ENCODE results near the gene TALDO1.

The TALDO1 gene

DNA sequence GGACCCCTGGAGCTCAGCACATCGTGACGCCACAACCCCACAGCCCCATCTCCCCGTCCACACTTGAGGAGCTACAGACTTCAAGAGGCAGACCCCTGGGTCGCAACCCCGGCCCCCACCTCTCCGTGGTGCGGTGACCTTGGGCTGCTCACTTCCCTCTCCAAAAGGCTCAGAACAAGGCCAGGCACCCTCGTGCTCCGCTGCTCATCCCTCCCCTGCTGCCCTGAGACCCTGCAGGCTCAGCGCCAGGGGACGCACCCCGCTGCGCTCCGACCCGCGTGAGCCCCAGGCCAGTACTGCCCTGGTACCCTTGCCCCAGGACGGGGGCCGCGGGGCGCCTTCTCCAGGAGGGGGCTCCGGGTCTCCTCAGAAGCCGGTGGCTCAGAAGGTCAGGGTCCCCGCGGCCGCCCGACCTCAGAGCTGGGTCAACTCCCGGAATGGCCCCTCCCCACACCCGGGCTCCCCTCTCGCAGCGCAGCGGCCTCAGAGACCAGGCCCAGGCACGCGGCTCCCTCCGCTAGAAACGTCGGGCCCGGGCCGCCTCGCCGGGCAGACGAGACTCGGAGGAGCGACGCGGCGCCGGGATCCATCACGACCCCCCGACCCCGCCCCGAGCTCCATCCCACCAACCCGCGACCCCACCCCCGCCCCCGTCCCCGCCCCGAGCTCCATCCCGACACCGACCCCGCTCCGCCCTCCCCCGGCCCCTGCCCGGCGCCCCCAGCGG lies 29.5 kb downstream of the TALDO1 start:
- peaks cover 13% of the 10 kb centered on the region for H3K36me3 ChIP-seq (ENCODE audit: control insufficient read depth, insufficient read depth, low read length)
- H3K9me3 ChIP-seq (ENCODE audit: control insufficient read depth, low read length): no peaks in the 10 kb centered on the region
- peaks cover 22% of the 10 kb centered on the region for H3K4me1 ChIP-seq (ENCODE audit: control insufficient read depth, insufficient read depth, low read length, poor library complexity, severe bottlenecking)
- H3K4me3 ChIP-seq (ENCODE audit: insufficient read depth, low read depth, low read length, poor library complexity, severe bottlenecking): peak overlapping the region; percentile 81
- H3K27me3 ChIP-seq (replicated peaks; ENCODE audit: control insufficient read depth, insufficient read depth, low read length, poor library complexity, severe bottlenecking): no peaks in the 10 kb centered on the region
- no peak for DNase-seq
- peak overlapping the region; percentile 70 for H3K27ac ChIP-seq (ENCODE audit: insufficient read depth, low read length, poor library complexity, severe bottlenecking)

DNA sequence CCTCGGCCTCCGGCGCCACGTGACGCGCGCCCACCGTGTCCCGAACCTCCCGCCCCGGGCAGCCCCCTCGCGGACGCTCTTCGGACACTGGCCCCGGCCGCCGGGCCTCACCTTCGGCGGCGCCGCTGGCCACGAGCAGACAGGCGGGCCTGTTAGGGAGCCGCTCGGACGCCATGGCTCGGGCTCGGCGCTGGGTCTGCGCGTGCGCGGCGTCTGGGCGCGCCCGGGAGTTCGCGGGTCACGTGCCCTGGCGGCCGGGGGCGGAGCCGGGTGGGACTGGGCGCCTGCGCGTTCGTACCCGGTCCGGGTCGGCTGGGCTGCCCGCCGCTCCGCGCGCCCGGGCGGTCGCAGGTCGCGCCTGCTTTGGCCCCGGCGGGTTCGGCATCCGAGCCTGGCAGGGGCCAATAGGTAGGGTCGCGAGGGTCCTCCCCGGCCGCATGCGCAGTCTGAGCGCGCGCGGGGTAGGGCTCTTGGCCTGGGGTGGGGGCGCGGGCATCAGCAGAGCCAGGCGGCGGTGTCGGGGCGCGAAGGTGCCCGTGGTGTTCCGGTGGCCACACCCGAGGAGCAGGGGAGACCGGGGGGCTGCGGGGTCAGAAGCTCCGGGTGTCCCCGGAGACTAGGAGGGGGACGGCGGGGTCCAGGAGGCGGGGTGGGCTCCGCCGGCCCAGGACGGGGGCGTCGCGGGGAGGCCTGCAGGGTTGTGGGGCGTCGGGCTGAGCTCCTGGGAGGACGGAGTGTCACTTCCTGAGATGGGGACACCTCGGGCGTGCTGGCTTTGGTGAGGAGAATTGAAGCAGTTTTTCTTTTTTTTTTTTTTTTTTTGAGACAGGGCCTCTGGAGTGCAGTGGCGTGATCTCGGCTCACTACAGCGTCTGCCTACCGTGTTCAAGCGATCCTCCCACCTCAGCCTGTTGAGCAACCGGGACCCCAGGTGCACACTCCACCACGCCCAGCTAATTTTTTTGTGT lies 30.3 kb downstream of the TALDO1 start, which contains the start of gene GATD1:
Gene GATD1, minus strand, starts transcription at position 200 of the 968 bp plus-strand sequence. Its CDS starts 25 bp downstream, at position 175.
- DNase-seq: peak; percentile 84 to 91 (median 87)
- Histone ChIP-seq H3K4me3 (ENCODE audit: insufficient read depth, low read depth, low read length, poor library complexity, severe bottlenecking) (peak within 1 kb of the TSS; percentile 81), H3K27ac (ENCODE audit: insufficient read depth, low read length, poor library complexity, severe bottlenecking) (peak within 1 kb of the TSS; percentile 70), H3K9me3 (ENCODE audit: control insufficient read depth, low read length) (no peaks in the 10 kb centered on the region), H3K36me3 (ENCODE audit: control insufficient read depth, insufficient read depth, low read length) (peaks cover 9% of the 10 kb centered on the region), H3K4me1 (ENCODE audit: control insufficient read depth, insufficient read depth, low read length, poor library complexity, severe bottlenecking) (peaks cover 22% of the 10 kb centered on the region), H3K27me3 (replicated peaks; ENCODE audit: control insufficient read depth, insufficient read depth, low read length, poor library complexity, severe bottlenecking) (no peaks in the 10 kb centered on the region)

- H3K4me1 ChIP-seq (ENCODE audit: control insufficient read depth, insufficient read depth, low read length, poor library complexity, severe bottlenecking): peaks cover 22% of the 10 kb centered on the region
- H3K4me3 ChIP-seq (ENCODE audit: insufficient read depth, low read depth, low read length, poor library complexity, severe bottlenecking): no peak overlapping the region
- H3K9me3 ChIP-seq (ENCODE audit: control insufficient read depth, low read length): no peaks in the 10 kb centered on the region
- H3K36me3 ChIP-seq (ENCODE audit: control insufficient read depth, insufficient read depth, low read length): no peaks in the 10 kb centered on the region
- H3K27me3 ChIP-seq (replicated peaks; ENCODE audit: control insufficient read depth, insufficient read depth, low read length, poor library complexity, severe bottlenecking): no peaks in the 10 kb centered on the region
- no peak for DNase-seq
- no peak overlapping the region for H3K27ac ChIP-seq (ENCODE audit: insufficient read depth, low read length, poor library complexity, severe bottlenecking)
Measured at GRCh38 chr11:778976-779954, 32.0 kb downstream of the TALDO1 start.

DNA sequence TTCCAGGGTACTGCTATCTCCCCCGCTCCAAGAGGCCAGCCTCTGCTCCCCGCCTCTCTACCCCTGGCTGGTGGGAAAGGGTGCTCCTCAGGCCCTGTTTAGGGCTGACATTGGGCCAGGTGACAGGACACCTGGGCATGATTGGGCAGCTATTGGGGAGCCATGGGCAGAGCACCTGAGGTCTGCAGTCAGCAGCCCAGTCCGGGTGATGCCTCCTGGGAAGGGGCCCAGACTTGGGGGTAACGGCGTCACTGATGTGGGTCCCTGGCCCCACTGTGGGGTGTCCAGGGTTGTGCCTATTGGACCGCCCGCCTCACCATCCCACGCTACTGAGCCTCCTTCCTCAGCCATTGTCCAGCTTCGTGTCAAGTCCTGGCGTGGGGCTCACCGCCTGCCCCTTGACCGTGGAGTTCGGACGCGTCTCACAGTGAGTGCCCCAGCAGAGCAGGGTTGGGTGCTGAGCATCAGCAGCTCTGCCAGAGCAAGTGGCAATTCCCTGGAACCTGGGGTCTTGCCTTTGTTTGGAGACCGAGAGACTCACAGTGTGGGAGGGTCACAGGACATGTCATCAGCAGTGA lies 32.8 kb downstream of the TALDO1 start:
- Histone ChIP-seq H3K27me3 (replicated peaks; ENCODE audit: control insufficient read depth, insufficient read depth, low read length, poor library complexity, severe bottlenecking) (no peaks in the 10 kb centered on the region), H3K4me3 (ENCODE audit: insufficient read depth, low read depth, low read length, poor library complexity, severe bottlenecking) (no peak overlapping the region), H3K9me3 (ENCODE audit: control insufficient read depth, low read length) (no peaks in the 10 kb centered on the region), H3K4me1 (ENCODE audit: control insufficient read depth, insufficient read depth, low read length, poor library complexity, severe bottlenecking) (peaks cover 22% of the 10 kb centered on the region), H3K27ac (ENCODE audit: insufficient read depth, low read length, poor library complexity, severe bottlenecking) (no peak overlapping the region), H3K36me3 (ENCODE audit: control insufficient read depth, insufficient read depth, low read length) (no peaks in the 10 kb centered on the region)
- DNase-seq: no peak

DNA sequence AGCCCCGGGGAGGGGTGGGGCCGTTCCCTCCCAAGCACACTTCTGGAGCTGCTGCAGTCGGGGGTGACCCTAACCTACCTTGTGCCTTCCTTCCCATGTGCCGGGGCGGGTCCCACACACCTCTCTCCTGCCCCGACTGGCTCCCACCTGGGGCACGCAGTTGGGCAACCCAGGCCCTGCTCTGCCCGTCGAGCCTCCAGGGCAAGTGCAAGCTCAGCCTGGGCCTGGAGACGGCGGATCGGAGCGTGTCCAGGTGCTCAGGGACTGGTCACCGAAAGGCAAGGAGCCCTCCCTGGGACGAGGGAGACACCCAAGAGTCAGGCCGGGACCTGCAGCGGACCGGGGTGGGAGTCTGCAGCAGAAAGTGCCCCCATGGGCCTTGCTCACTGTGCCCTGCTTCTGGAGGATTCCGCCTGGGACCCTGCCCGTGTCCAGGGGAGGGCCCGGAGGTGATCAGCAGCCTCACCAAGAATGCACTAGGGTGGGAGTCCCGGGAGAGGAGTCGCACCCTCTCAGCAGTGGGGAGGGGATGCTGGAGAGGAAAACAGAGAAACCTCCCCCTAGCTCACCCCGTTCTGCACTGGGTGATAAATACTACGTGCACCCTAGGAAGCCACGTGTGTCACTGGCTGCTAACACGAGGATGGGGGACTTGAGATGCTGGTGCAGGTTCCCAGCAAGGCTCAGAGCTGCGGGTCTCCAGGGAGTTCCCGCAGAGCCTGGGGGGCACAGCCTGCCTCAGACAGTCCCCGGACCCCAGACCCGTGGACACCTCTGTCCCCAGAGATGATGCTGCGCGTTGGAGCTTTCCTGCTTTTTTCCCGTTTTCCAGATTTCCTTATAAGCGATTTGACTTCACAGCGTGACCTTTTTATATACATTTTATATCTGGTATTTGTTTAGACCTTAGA lies 35.3 kb downstream of the TALDO1 start:
- H3K9me3 ChIP-seq (ENCODE audit: control insufficient read depth, low read length): no peaks in the 10 kb centered on the region
- H3K36me3 ChIP-seq (ENCODE audit: control insufficient read depth, insufficient read depth, low read length): no peaks in the 10 kb centered on the region
- H3K27ac ChIP-seq (ENCODE audit: insufficient read depth, low read length, poor library complexity, severe bottlenecking): no peak overlapping the region
- peaks cover 6% of the 10 kb centered on the region for H3K4me1 ChIP-seq (ENCODE audit: control insufficient read depth, insufficient read depth, low read length, poor library complexity, severe bottlenecking)
- DNase-seq: no peak
- no peaks in the 10 kb centered on the region for H3K27me3 ChIP-seq (replicated peaks; ENCODE audit: control insufficient read depth, insufficient read depth, low read length, poor library complexity, severe bottlenecking)
- no peak overlapping the region for H3K4me3 ChIP-seq (ENCODE audit: insufficient read depth, low read depth, low read length, poor library complexity, severe bottlenecking)

GRCh38 chr11:783581-784015 lies 36.3 kb downstream of the TALDO1 start:
- Histone ChIP-seq H3K27me3 (replicated peaks; ENCODE audit: control insufficient read depth, insufficient read depth, low read length, poor library complexity, severe bottlenecking) (no peaks in the 10 kb centered on the region), H3K4me3 (ENCODE audit: insufficient read depth, low read depth, low read length, poor library complexity, severe bottlenecking) (no peak overlapping the region), H3K27ac (ENCODE audit: insufficient read depth, low read length, poor library complexity, severe bottlenecking) (no peak overlapping the region), H3K9me3 (ENCODE audit: control insufficient read depth, low read length) (no peaks in the 10 kb centered on the region), H3K4me1 (ENCODE audit: control insufficient read depth, insufficient read depth, low read length, poor library complexity, severe bottlenecking) (peaks cover 5% of the 10 kb centered on the region), H3K36me3 (ENCODE audit: control insufficient read depth, insufficient read depth, low read length) (no peaks in the 10 kb centered on the region)
- no peak for DNase-seq

DNA sequence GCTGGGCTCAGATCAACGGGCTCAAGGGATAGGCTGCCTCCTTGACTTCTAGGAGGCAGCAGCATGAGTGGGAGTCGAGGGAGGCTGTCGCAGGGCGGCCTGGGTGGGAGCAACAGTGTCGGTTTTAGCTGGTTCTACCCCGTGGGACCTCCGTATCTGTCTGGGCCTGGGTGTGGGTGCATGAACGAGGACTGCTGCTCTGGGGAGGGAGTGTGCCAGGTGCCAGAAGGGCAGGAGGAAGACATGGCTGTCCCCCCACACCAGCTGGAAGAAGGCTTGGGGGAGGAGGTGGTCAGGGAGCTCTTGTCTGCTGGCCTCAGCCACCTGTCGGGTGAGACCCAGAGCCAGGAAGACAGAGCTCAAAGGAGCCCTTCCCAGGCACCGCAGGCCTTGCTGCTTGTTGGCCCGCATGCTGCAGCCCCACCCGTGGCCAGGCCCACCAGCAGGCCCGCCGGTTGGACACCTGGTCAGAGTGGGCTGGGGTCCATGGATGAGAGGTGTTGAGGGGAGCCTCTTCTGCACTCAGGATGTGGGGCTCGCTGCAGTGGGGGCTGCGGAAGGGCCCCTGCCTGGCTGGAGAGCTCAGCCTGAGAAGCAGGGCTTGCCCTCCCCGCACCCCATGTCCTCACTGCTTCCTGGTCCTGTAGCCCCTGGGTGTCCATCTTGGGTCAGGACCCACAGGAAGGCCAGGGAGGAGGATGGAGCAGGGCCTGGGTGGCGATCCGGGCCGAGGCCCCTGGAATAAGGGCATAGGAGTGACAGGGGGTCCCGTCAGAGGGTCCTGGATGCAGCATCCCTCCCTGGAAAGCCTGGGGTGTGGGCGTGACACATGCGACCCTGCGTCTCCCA lies 39.2 kb downstream of the TALDO1 start:
- no peak for DNase-seq
- no peaks in the 10 kb centered on the region for H3K27me3 ChIP-seq (replicated peaks; ENCODE audit: control insufficient read depth, insufficient read depth, low read length, poor library complexity, severe bottlenecking)
- H3K27ac ChIP-seq (ENCODE audit: insufficient read depth, low read length, poor library complexity, severe bottlenecking): no peak overlapping the region
- peaks cover 7% of the 10 kb centered on the region for H3K4me1 ChIP-seq (ENCODE audit: control insufficient read depth, insufficient read depth, low read length, poor library complexity, severe bottlenecking)
- no peaks in the 10 kb centered on the region for H3K9me3 ChIP-seq (ENCODE audit: control insufficient read depth, low read length)
- H3K4me3 ChIP-seq (ENCODE audit: insufficient read depth, low read depth, low read length, poor library complexity, severe bottlenecking): no peak overlapping the region
- H3K36me3 ChIP-seq (ENCODE audit: control insufficient read depth, insufficient read depth, low read length): peaks cover 2% of the 10 kb centered on the region

DNA sequence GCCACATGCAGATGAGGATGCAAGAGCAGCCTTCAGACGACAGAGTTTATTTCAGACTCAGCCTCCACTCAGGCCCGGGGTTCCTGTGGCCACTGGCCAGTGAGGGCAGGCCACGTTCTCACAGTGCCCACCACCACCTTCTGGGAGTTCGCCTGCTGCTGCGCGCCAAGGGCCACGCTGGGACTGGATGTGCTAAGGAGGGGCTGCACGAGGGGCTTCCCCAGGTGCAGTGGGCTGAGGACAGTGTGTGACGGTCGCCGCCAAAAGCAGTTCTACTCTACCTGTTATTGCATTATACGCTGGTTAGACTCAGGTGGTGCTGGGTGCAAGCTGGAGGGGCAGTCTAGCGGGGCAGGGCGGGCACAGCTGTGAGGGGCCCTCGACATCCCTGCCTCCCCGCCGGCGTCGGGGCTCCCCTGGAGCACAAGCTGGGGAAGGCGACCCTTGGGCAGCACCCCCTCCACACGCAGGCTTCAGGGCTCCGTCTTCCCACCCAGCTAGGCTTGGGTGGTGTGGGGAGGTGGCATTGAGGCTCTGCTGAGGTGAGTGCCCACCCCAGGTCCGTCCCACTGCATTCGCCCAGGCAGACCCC lies 39.9 kb downstream of the TALDO1 start:
- no peak overlapping the region for H3K27ac ChIP-seq (ENCODE audit: insufficient read depth, low read length, poor library complexity, severe bottlenecking)
- H3K36me3 ChIP-seq (ENCODE audit: control insufficient read depth, insufficient read depth, low read length): peaks cover 9% of the 10 kb centered on the region
- peaks cover 7% of the 10 kb centered on the region for H3K4me1 ChIP-seq (ENCODE audit: control insufficient read depth, insufficient read depth, low read length, poor library complexity, severe bottlenecking)
- H3K27me3 ChIP-seq (replicated peaks; ENCODE audit: control insufficient read depth, insufficient read depth, low read length, poor library complexity, severe bottlenecking): no peaks in the 10 kb centered on the region
- H3K4me3 ChIP-seq (ENCODE audit: insufficient read depth, low read depth, low read length, poor library complexity, severe bottlenecking): no peak overlapping the region
- DNase-seq: no peak
- H3K9me3 ChIP-seq (ENCODE audit: control insufficient read depth, low read length): no peaks in the 10 kb centered on the region

Data from effector memory CD4-positive, alpha-beta T cell (primary cell).